ENCODE results near the gene RAPGEF4. TPM values are rescaled to one million over a fixed set of nuclear protein-coding genes. Genes with fewer than 3 reads are reported as not detected.
A peak's percentile ranks its signal among the peaks of the same experiment; 100 is the strongest.
"Not testable (repeated sequence)": the region's sequence is repeated elsewhere in the genome, so short reads cannot be mapped to it uniquely, and the experiment has no call there.

The RAPGEF4 gene
- total RNA-seq, 8 experiments from 2014 or later, result 0.51 to 19.3 (median 7.4) TPM

DNA sequence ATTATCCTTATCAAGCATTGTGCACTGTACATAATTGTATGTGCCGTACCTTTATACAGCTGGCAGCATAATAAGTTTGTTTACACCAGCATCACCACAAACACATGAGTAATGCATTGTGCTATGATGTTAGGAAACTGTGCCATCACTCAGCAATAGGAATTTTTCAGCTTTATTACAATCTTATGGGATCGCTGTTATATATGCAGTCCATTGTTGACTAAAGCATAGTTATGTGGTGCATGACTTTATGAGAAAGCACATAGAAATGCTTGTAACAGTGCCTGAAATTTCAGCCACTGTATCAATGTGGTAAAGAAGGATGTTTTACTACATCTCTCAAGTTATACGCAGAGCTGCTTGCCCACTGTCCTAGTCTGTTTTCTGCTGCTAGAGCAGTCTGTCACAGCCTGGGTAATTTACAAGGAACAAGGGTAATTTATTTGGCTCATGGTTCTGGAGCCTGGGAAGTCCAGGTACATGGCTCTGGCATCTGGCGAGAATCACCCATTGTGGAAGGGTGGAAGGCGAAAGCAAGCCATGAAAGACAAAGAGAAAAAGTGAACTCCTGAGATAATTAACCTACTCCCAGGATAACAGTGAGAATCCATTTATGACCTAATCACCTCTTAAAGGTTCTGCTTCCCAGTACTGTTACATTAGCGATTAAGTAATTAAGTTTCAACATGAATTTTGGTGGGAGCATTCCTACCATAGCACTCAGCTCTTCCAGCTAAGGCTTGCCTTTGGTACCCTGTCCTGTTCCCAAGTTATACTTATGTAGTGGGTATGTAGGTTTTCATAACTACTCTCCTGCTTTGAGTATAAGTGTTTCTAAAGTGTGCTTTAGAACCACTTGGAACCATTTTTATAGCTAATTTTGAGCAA, 344.6 kb downstream of the RAPGEF4 start:
- no peak overlapping the region for H3K4me3 ChIP-seq
- H3K4me1 ChIP-seq (replicated peaks in 1 of 2), result peaks cover 0 to 12% of the 10 kb centered on the region in 2 donors
- in situ Hi-C loops (cut with MboI; ENCODE audit: low pct_unique_long_range_greater_than_20kb in 2 of 9, low sequenced_read_pairs in 9 of 9, unreplicated experiment in 9 of 9), result no loop called here
- no peak for ATAC-seq (replicated peaks in 6 of 8)
- no peak overlapping the region for H3K27ac ChIP-seq
- WGBS, 10 experiments, result 59 to 100% (median 92%) methylated on average over 1 to 5 of the region's 6 CpGs

DNA sequence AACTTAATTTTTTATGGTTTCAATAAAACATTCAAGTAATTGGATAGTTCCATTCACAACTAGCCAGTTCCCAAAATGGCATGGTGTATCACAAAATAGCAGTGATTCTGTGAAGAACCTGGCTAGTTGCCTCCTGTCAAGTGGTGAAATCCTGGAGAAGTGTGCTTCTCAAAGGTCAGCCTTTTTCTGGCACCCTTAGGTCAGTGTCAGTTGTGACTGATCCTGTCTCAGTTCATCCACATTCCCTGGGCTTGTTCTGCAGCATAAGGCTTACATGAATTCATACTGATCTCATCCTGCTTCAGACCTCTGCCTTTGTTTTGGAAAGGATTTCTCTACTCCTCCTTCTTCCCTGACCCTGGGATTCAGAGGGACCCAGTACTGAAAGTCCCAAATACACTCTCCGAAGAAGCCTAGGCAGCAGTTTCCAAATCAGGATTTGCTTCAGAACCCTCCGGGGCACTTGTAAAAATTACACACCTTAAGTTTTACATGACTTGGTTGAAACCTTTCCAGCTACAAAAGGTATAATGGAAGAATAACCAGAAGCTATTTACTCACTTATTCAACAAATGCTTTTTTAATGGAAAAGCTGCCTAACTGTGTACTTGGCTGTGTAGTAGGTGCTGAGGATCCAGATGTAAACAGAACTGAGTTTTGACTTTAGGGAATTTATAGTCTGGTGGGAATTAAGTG, 351.0 kb downstream of the RAPGEF4 start:
- in situ Hi-C loops (cut with MboI; ENCODE audit: low pct_unique_long_range_greater_than_20kb in 2 of 9, low sequenced_read_pairs in 9 of 9, unreplicated experiment in 9 of 9), result no loop called here
- no peaks in the 10 kb centered on the region for H3K4me1 ChIP-seq (replicated peaks in 1 of 2)
- H3K4me3 ChIP-seq, result no peak overlapping the region
- ATAC-seq (replicated peaks in 6 of 8), result no peak
- H3K27ac ChIP-seq, result no peak overlapping the region
- WGBS, 10 experiments, result 72 to 100% (median 88%) methylated on average over 1 to 2 of the region's 2 CpGs; no CpG with 5 or more reads in 3 of the 10 experiments

DNA sequence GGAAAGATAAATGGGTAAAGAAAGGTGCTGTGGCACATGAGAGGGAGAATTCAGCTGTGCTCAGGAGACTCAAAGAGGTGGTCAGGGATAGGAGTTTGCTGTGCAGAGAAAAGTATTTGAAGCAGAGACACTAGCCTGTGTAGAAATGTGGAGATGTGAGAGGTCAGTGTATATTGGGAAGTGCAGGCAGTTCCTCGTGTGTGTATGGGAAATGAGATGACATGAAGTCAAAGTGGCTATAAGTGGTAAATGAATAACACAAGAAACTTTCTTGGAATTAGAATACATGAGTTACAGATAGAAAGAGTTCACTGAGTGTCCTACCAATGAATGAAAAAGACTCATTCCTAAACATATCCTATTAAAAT, 351.6 kb downstream of the RAPGEF4 start:
- Histone ChIP-seq H3K4me1 (replicated peaks in 1 of 2) (no peaks in the 10 kb centered on the region), H3K27ac (no peak overlapping the region), H3K4me3 (no peak overlapping the region)
- peak in 1 of 8 experiments; percentile 34 for ATAC-seq (replicated peaks in 6 of 8)
- in situ Hi-C loops (cut with MboI; ENCODE audit: low pct_unique_long_range_greater_than_20kb in 2 of 9, low sequenced_read_pairs in 9 of 9, unreplicated experiment in 9 of 9), result no loop called here
- WGBS, 10 experiments, result 40 to 100% (median 75%) methylated on average over 1 of the region's 1 CpG; no CpG with 5 or more reads in 3 of the 10 experiments

DNA sequence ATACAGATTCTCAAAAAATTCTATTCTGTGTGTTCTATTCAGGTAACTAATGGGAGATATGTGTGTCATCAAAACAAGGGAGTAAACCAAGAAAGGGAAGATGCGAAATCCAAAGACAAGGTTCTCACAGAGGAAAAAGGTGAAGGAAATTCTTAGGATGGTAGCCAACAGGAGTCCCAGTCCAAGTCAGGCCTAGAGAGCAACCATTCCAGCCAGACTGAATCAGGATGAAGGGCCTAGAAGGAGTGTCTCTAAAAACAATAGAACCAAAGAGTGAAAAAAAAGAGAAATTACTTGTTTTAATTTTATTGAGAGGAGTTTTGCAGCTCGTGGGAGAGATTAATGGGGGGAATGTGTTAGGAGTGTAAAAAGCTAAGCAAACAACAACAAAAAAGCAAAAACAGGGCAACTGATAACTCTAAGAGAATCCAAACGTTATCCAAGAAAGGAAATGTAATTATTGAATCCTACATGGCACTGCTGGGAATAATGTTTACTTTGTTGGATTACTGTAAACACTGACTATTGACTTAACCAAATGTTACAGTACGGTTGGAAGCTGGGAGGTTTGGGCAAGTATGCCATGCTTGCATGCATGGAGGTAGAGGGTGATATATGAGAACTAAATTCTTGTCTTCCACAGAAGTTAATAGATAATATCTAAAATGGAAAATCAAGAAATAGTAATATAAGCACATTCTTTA, 352.3 kb downstream of the RAPGEF4 start:
- Histone ChIP-seq H3K27ac (no peak overlapping the region), H3K4me3 (no peak overlapping the region), H3K4me1 (replicated peaks in 1 of 2) (no peaks in the 10 kb centered on the region)
- peak in 1 of 8 experiments; percentile 76 for ATAC-seq (replicated peaks in 6 of 8)
- in situ Hi-C loops (cut with MboI; ENCODE audit: low pct_unique_long_range_greater_than_20kb in 2 of 9, low sequenced_read_pairs in 9 of 9, unreplicated experiment in 9 of 9), result no loop called here
- WGBS, 10 experiments, result 38 to 100% (median 82%) methylated on average over 2 to 4 of the region's 4 CpGs

DNA sequence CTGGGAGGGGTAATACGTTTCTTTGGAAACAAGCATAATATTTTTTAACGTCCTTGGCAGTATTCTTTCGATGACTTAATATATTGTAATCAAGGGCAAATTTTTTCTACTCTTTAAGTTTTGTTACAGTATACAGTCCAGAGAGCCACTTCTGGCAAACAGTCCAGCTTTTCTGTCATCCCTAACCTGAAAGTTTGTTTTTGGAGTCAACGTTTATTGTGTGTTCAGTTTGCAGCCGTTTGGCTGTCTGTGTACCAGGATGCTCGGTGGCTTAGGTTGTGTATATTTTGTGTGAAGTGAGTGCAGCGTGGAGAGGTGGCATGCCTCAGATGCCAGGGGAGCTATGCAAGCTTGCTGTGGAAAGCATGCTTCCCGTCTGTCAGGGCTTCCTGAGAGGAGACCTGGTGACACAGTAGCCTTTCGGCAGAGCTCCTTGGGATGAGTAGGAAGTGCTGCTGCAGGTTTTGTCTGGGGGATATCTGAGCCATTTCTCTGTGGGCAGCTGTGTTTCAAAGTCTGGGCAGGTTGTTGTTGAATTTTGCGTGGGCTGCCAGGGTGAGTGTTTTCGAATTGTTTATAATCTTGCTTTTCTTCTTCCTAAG, 354.7 kb downstream of the RAPGEF4 start:
- H3K27ac ChIP-seq, result no peak overlapping the region
- WGBS, 10 experiments, result 2 to 97% (median 75%) methylated on average over 1 to 11 of the region's 11 CpGs
- H3K4me1 ChIP-seq (replicated peaks in 1 of 2), result no peaks in the 10 kb centered on the region
- H3K4me3 ChIP-seq, result no peak overlapping the region
- in situ Hi-C loops (cut with MboI; ENCODE audit: low pct_unique_long_range_greater_than_20kb in 2 of 9, low sequenced_read_pairs in 9 of 9, unreplicated experiment in 9 of 9), result no loop called here
- ATAC-seq (replicated peaks in 6 of 8), result peak in 4 of 8 experiments; percentile 9 to 61 (median 52)

DNA sequence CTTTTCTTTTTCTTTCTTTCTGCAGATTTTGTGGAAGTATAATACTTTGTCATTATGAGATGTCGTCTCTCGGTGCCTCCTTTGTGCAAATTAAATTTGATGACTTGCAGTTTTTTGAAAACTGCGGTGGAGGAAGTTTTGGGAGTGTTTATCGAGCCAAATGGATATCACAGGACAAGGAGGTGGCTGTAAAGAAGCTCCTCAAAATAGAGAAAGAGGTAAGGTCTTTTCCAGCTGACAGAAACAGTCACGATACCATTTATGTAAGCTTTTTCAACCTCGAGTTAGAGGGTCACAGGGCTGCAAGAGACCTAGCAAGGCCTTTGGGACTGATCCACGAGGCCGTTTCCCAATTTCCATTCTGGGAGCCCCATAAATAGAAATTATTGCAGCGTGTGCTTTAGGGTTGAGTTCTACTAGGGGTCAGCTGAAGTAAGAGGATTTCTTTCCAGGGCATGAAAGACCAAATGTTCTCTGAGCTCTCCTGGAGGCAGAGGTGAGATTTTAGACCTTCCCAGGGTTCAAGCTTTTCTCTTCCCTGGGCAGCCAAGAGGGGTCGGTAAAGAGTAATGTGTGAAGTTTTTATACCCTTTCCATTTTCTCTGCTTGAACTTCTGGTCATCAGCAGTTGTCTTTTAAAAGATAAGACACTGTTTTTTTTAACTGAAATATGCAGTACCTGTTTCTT, 355.5 kb downstream of the RAPGEF4 start:
- no peaks in the 10 kb centered on the region for H3K4me1 ChIP-seq (replicated peaks in 1 of 2)
- H3K27ac ChIP-seq, result no peak overlapping the region
- WGBS, 10 experiments, result 0 to 100% (median 91%) methylated on average over 1 to 10 of the region's 10 CpGs; no CpG with 5 or more reads in 1 of the 10 experiments
- in situ Hi-C loops (cut with MboI; ENCODE audit: low pct_unique_long_range_greater_than_20kb in 2 of 9, low sequenced_read_pairs in 9 of 9, unreplicated experiment in 9 of 9), result no loop called here
- H3K4me3 ChIP-seq, result no peak overlapping the region
- peak in 1 of 8 experiments; percentile 20 for ATAC-seq (replicated peaks in 6 of 8)

DNA sequence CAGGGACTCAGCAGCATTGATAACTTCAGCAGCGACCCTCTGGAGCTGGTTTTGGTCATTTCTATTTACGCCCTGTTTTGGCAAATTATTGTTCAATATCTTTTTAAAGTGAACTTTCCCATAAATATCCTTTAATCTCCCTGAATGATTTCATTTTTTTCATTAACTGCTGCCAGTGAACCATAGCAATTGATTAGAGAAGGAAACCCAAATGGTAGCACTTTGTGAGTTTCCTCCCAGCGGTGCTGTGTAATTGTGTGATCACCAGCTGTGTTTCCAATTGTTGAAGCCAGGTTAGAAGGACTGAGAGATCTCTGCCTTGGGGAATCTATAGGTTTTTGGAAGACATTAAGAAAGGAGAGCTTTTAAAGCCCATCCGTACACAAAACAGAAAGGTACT, 356.3 kb downstream of the RAPGEF4 start:
- Histone ChIP-seq H3K27ac (no peak overlapping the region), H3K4me1 (replicated peaks in 1 of 2) (no peaks in the 10 kb centered on the region), H3K4me3 (no peak overlapping the region)
- 91 to 100% (median 100%) methylated on average over 1 to 4 of the region's 4 CpGs; no CpG with 5 or more reads in 1 of the 10 experiments for WGBS, 10 experiments
- no peak for ATAC-seq (replicated peaks in 6 of 8)
- in situ Hi-C loops (cut with MboI; ENCODE audit: low pct_unique_long_range_greater_than_20kb in 2 of 9, low sequenced_read_pairs in 9 of 9, unreplicated experiment in 9 of 9), result no loop called here

DNA sequence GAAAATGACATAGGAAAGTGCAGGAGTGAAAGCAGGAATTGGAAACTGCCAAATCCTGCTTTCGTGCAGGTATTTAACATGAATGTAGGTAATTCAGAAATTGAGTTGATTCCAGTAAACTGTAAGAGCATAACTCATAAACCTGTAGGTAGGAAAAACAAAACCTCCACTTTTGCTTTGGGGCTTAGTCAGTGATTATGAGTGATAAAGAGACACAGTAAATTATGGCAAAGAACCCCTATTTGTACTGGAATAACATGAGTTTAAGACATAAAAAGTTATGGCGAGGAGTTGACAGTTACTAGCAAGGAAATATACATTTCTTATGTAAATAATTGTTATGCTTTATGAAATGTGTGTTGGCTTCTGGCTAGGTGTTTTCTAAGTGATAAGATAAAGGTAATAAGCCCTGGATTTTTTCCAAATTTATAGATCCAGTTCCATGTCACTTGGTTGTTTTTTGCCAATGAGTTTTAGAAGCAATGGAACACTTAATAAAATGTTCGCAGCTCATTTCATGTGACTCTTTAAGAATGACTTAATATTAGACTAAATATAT, 357.3 kb downstream of the RAPGEF4 start:
- no peak overlapping the region for H3K27ac ChIP-seq
- 77 to 100% (median 95%) methylated on average over 2 to 3 of the region's 3 CpGs; no CpG with 5 or more reads in 1 of the 10 experiments for WGBS, 10 experiments
- in situ Hi-C loops (cut with MboI; ENCODE audit: low pct_unique_long_range_greater_than_20kb in 2 of 9, low sequenced_read_pairs in 9 of 9, unreplicated experiment in 9 of 9), result no loop called here
- no peak overlapping the region for H3K4me3 ChIP-seq
- ATAC-seq (replicated peaks in 6 of 8), result no peak
- no peaks in the 10 kb centered on the region for H3K4me1 ChIP-seq (replicated peaks in 1 of 2)

DNA sequence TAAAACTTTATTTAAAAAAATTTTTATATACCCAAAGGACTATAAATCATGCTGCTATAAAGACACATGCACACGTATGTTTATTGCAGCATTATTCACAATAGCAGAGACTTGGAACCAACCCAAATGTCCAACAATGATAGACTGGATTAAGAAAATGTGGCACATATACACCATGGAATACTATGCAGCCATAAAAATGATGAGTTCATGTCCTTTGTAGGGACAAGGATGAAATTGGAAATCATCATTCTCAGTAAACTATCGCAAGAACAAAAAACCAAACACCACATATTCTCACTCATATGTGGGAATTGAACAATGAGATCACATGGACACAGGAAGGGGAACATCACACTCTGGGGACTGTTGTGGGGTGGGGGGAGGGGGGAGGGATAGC, 358.0 kb downstream of the RAPGEF4 start:
- in situ Hi-C loops (cut with MboI; ENCODE audit: low pct_unique_long_range_greater_than_20kb in 2 of 9, low sequenced_read_pairs in 9 of 9, unreplicated experiment in 9 of 9); H3K27ac ChIP-seq; H3K4me1 ChIP-seq (replicated peaks in 1 of 2); ATAC-seq (replicated peaks in 6 of 8); H3K4me3 ChIP-seq: not testable (repeated sequence)
- 100% methylated on average over 1 of the region's 2 CpGs; no CpG with 5 or more reads in 9 of the 10 experiments for WGBS, 10 experiments

DNA sequence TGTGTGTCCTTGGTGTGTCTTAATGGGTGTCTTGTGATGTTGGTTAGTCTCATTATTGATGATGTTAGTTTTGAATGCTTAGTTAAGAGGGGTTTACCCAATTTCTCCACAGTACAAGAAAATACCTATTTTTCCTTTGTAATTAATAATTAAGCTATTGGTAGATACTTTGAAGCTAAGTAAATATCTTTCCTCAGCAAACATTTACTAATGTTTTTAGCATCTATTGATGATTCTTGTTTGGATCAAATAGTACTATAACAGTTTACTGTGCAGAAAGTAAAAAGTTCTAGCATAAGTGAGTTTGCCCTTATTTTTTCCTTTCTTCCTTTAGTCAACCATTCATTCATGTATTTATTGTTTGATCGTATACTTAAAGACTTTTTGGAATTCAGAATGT, 359.1 kb downstream of the RAPGEF4 start:
- Histone ChIP-seq H3K4me1 (replicated peaks in 1 of 2) (no peaks in the 10 kb centered on the region), H3K4me3 (no peak overlapping the region), H3K27ac (no peak overlapping the region)
- in situ Hi-C loops (cut with MboI; ENCODE audit: low pct_unique_long_range_greater_than_20kb in 2 of 9, low sequenced_read_pairs in 9 of 9, unreplicated experiment in 9 of 9), result no loop called here
- ATAC-seq (replicated peaks in 6 of 8), result no peak
- 43 to 100% (median 90%) methylated on average over 1 of the region's 1 CpG; no CpG with 5 or more reads in 1 of the 10 experiments for WGBS, 10 experiments

DNA sequence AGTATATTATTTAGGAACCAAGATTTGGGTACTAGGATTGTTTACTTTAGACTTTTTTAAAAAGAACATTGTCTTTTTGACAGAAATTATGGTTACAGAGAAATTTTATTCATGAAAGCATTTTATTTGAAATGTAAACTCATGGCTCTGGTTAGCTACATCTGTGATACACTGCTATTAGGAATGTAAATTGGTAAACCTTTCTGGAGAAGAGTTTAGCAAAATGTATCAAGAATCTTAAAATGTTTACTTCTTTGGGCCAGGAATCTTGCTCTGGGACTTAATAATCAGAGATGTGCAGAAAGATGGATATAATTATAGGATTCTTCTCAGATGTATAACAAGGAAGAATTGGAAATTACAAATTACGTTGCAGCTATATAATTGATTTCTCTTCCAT, 359.7 kb downstream of the RAPGEF4 start:
- H3K4me1 ChIP-seq (replicated peaks in 1 of 2), result no peaks in the 10 kb centered on the region
- 70 to 100% (median 95%) methylated on average over 1 of the region's 1 CpG for WGBS, 10 experiments
- H3K4me3 ChIP-seq, result no peak overlapping the region
- in situ Hi-C loops (cut with MboI; ENCODE audit: low pct_unique_long_range_greater_than_20kb in 2 of 9, low sequenced_read_pairs in 9 of 9, unreplicated experiment in 9 of 9), result no loop called here
- no peak for ATAC-seq (replicated peaks in 6 of 8)
- H3K27ac ChIP-seq, result no peak overlapping the region

DNA sequence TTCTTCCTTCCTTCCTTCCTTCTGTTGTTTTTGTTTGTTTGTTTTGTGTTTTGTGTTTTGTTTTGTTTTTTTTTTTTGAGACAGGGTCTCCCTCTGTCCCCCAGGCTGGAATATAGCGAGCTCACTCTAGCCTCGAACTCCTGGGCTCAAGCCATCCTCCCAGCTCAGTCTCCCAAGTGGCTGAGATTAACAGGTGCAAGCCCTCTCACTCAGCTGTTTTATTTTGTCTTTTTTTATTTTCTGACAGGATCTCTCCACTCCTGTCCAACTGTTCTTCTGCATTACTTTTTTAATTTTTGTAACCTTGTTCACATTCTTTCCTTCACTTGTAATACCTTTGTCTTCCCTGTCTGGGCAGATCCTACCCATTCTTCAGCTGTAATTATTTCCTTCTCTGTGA, 363.6 kb downstream of the RAPGEF4 start:
- no peaks in the 10 kb centered on the region for H3K4me1 ChIP-seq (replicated peaks in 1 of 2)
- H3K4me3 ChIP-seq, result no peak overlapping the region
- H3K27ac ChIP-seq, result no peak overlapping the region
- 93 to 100% (median 100%) methylated on average over 1 to 2 of the region's 2 CpGs for WGBS, 10 experiments
- no peak for ATAC-seq (replicated peaks in 6 of 8)
- in situ Hi-C loops (cut with MboI; ENCODE audit: low pct_unique_long_range_greater_than_20kb in 2 of 9, low sequenced_read_pairs in 9 of 9, unreplicated experiment in 9 of 9), result no loop called here

All from motor neuron (in vitro differentiated cells).